Heart left ventricle (tissue), 16 donors: ENCODE data around the gene CNBD2. TPM values are rescaled to one million over a fixed set of nuclear protein-coding genes. Genes with fewer than 3 reads are reported as not detected.
A peak's percentile ranks its signal among the peaks of the same experiment; 100 is the strongest.

ENCODE experiments used
- ATAC-seq, 4 donors: fragments of 200-7000 bp; cut with Tn5 transposase; one replicate each; pipeline ENCODE4 v1.9.1; 2020 to 2022; ENCODE audit warnings: moderate library complexity in 4 of 4, mild to moderate bottlenecking in 3 of 4, moderate number of reproducible peaks in 1 of 4
- DNase-seq, 5 donors: peaks; one replicate each; pipeline ENCODE4 v3.0.0-alpha.2; 2020
- H3K27ac ChIP-seq, 12 donors: fragments of 200-600 bp; sonication (generic) in 4 of 12; one replicate each; pipeline versions ENCODE4 v1.5.0 to v1.8.0; 2016 to 2022; ENCODE audit warnings: mild to moderate bottlenecking in 2 of 12
- H3K27me3 ChIP-seq, 9 donors: fragments of 200-600 bp; sonication (generic) in 2 of 9; one replicate each; pipeline versions ENCODE4 v1.5.1 to v1.8.0; 2016 to 2022; ENCODE audit warnings: mild to moderate bottlenecking in 3 of 9
- H3K36me3 ChIP-seq, 9 donors: fragments of 200-600 bp; sonication (generic) in 2 of 9; one replicate each; pipeline versions ENCODE4 v1.5.0 to v1.8.0; 2018 to 2022; ENCODE audit warnings: mild to moderate bottlenecking in 2 of 9
- H3K4me1 ChIP-seq, 12 donors: fragments of 200-600 bp; sonication (generic) in 4 of 12; one replicate each; pipeline versions ENCODE4 v1.5.0 to v1.8.0; 2016 to 2022; ENCODE audit warnings: mild to moderate bottlenecking in 3 of 12
- H3K4me3 ChIP-seq, 12 donors: fragments of 200-600 bp; sonication (generic) in 4 of 12; one replicate each; pipeline versions ENCODE4 v1.5.0 to v1.8.0; 2017 to 2022; ENCODE audit warnings: mild to moderate bottlenecking in 9 of 12, moderate library complexity in 4 of 12
- H3K9me3 ChIP-seq, 12 donors: fragments of 200-600 bp; sonication (generic) in 4 of 12; one replicate each; pipeline versions ENCODE4 v1.5.0 to v1.8.0; 2016 to 2022; ENCODE audit warnings: mild to moderate bottlenecking in 1 of 12
- POLR2A ChIP-seq, 2 donors: fragments of 450-650 bp; IDR thresholded peaks; one replicate each; pipeline ENCODE4 v1.6.1; 2017; ENCODE audit warnings: antibody characterized with exemption in 2 of 2, mild to moderate bottlenecking in 2 of 2, moderate library complexity in 2 of 2
- WGBS, 4 donors: extraction: QIAGEN DNeasy Blood & Tissue Kit in 2 of 4; methylation state at CpG; one replicate each; pipeline versions ENCODE4 v1.1.5 to v1.1.7; 2013 to 2018; 5-methylcytosine and 5-hydroxymethylcytosine counted together
- intact Hi-C, 10 donors: fragments of 100-400 bp; cut with DNase I; formaldehyde crosslinking; loops; one replicate each; pipeline versions ENCODE4 v1.11.1 to v1.14.2; 2022
- polyA plus RNA-seq, 2 donors: library from polyadenylated mRNA; stranded (reverse); fragments of 200-250 nt; gene quantifications; one replicate each; pipeline ENCODE4 v1.2.3, GENCODE V29; 2013
- total RNA-seq, 9 donors: library from RNA; depleted of rRNA in 2 of 9; stranded (reverse); fragments of >200 nt in 2 of 9; fragmentation: NEBNext Ultra II Directional in 3 of 9; extraction: Animal tissue kit (Norgen Biotek cat#: 25700) in 3 of 9; gene quantifications; one replicate each; pipeline versions ENCODE4 v1.1.0 to v1.2.4, GENCODE V29; 2016 to 2023
- TF ChIP-seq, protein P1 (sequence below), 12 donors: fragments of 200-600 bp; sonication (generic) in 4 of 12; IDR thresholded peaks; one replicate each; pipeline versions ENCODE4 v1.5.0 to v1.8.0; 2018 to 2022; ENCODE audit warnings: antibody characterized with exemption in 12 of 12, mild to moderate bottlenecking in 5 of 12
- donor health status: ischemic (EF 13 %, LVEDD 7.1; RV severe dilation, severe dysfunction).
- donor health status: healthy with polysubstance abuse.
- donor health status: DM: no; HTN: yes; CAD: no.
- donor health status: DM: no; HTN: no; CAD: no.
- donor health status: ischemic (EF 25% LVEDD 6.9; RV normal size, moderate dysfunction).
- donor health status: ischemic (EF 25% LVEDD 5.7; RV mildly dilated, moderate dysfunction).
- donor health status: healthy.
- donor health status: DM: yes; HTN: yes; CAD: no.
- donor health status: ischemic (EF 35%, LVEDD 5.7; RV mildly dilated, moderate dysfunction).
- donor health status: nonischemic (EF 11% LVEDD 7.7; RV severe dilation, severe dysfunction).
- donor health status: DM: yes; HTN: yes; CAD: no.
- donor health status: PGD.
- donor health status: ischemic (EF 29% LVEDD 5.4; RV normal size, mild dysfunction).
- donor health status: nonischemic (EF 23%, LVEDD 6.1; RV moderate dilation, normal function).

Gene CNBD2
- total and polyA plus RNA-seq, 11 donors: 1.4 to 7.7 (median 3.6) TPM; not detected in 1

DNA sequence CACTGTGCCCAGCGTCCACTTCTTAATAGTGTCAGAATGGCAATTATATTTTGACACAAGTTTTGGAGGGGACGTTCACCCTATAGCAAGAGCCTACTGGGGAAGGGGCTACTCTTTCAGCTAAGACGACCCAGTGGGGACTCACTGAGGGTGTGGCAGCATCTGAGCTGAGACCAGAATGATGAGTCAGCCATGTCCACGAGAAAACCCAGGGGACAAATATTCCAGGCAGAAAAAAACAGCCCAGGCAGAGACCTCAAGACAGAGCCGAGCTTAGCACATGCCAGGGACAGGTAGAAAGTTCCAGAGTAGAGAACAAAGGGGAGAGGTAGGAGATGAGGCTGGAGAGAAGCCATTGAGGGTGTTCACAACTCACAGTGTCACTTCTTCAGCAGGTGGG, 11.2 kb downstream of the CNBD2 start:
- no peak for DNase-seq
- 57 to 78% (median 71%) methylated on average over 5 of the region's 5 CpGs for WGBS, 4 donors
- Histone ChIP-seq H3K27ac (no peak overlapping the region), H3K4me1 (no peaks in the 10 kb centered on the region), H3K9me3 (no peaks in the 10 kb centered on the region), H3K36me3 (no peaks in the 10 kb centered on the region), H3K4me3 (no peak overlapping the region), H3K27me3 (peaks cover 0 to 6% (median 0%) of the 10 kb centered on the region in 9 donors)
- ATAC-seq: no peak
- TF ChIP-seq, protein P1, sequence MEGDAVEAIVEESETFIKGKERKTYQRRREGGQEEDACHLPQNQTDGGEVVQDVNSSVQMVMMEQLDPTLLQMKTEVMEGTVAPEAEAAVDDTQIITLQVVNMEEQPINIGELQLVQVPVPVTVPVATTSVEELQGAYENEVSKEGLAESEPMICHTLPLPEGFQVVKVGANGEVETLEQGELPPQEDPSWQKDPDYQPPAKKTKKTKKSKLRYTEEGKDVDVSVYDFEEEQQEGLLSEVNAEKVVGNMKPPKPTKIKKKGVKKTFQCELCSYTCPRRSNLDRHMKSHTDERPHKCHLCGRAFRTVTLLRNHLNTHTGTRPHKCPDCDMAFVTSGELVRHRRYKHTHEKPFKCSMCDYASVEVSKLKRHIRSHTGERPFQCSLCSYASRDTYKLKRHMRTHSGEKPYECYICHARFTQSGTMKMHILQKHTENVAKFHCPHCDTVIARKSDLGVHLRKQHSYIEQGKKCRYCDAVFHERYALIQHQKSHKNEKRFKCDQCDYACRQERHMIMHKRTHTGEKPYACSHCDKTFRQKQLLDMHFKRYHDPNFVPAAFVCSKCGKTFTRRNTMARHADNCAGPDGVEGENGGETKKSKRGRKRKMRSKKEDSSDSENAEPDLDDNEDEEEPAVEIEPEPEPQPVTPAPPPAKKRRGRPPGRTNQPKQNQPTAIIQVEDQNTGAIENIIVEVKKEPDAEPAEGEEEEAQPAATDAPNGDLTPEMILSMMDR (IDR thresholded peaks at IDR 0.05): no peak
- no peak for TF ChIP-seq POLR2A (IDR thresholded peaks at IDR 0.05)
- intact Hi-C loops: no loop called here

DNA sequence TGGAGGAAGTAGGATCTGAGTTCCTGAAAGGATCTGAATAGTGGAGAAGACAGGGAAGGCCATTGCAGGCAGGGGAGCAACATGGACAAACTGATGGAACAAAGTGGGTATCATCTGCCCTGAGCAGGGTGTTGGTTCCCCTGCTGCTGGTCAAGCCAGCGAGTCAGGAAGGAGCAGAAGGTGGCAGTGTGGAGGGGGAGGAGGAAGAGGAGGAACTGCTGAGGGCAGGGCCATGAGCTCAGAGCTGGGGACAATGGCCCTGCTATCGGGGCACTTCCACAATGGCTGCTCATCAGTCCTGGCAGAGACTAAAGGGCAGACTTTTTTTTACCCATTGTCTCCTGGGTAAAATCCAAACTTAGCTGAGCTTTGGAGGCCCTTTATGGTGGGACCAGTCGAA, 13.6 kb downstream of the CNBD2 start:
- intact Hi-C loops: no loop called here
- H3K27me3 ChIP-seq: peaks cover 0 to 6% (median 0%) of the 10 kb centered on the region in 9 donors
- no peak for DNase-seq
- H3K27ac ChIP-seq: no peak overlapping the region
- H3K36me3 ChIP-seq: no peaks in the 10 kb centered on the region
- ATAC-seq: peak in 1 of 4 donors; percentile 24
- H3K4me3 ChIP-seq: no peak overlapping the region
- no peak for TF ChIP-seq POLR2A (IDR thresholded peaks at IDR 0.05)
- TF ChIP-seq, protein P1 (IDR thresholded peaks at IDR 0.05): no peak
- WGBS, 4 donors: 59 to 69% (median 66%) methylated on average over 3 of the region's 3 CpGs
- H3K4me1 ChIP-seq: no peaks in the 10 kb centered on the region
- H3K9me3 ChIP-seq: no peaks in the 10 kb centered on the region

DNA sequence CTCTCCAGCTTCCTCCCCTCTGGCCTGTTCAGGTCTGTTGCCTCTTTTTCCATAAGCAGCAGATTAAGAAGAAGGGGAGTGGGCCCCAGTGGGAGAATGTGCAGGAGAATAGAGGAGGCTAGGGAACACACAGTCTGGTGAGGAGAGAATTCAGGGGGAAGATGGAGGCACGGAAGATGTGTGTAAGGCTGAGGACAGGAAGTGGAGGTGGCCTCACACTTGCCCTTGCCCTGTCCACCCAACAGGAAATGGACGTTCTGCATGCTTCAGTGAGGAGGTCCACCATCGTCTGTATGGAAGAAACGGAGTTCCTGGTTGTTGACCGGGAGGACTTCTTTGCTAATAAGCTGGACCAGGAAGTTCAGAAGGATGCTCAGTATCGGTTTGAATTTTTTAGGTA, 16.0 kb downstream of the CNBD2 start:
- no peaks in the 10 kb centered on the region for H3K36me3 ChIP-seq
- H3K4me1 ChIP-seq: no peaks in the 10 kb centered on the region
- peaks cover 0 to 6% (median 0%) of the 10 kb centered on the region in 9 donors for H3K27me3 ChIP-seq
- no peak overlapping the region for H3K4me3 ChIP-seq
- H3K27ac ChIP-seq: no peak overlapping the region
- DNase-seq (no peak), ATAC-seq (no peak)
- H3K9me3 ChIP-seq: no peaks in the 10 kb centered on the region
- intact Hi-C loops: no loop called here
- 64 to 76% (median 72%) methylated on average over 6 of the region's 6 CpGs for WGBS, 4 donors
- TF ChIP-seq POLR2A (IDR thresholded peaks at IDR 0.05): no peak
- TF ChIP-seq, protein P1 (IDR thresholded peaks at IDR 0.05): no peak

DNA sequence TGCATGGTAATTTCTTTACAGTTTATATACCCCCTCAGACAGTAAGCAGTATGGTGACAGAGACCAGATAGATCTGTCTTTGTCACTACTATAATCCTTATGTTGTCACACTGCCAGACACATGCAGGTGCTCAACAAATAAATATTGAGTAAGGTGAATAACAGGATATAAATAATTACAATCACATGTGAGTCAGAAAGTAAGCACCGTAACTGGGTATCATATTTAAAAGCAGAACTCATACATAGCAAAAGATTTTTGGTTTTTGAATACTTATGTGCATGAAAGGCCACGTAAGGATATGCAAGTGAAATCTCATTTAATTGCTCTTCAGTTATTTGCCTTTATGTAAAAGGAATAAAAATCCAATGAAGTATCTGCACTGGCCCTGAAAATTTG, 17.4 kb downstream of the CNBD2 start:
- intact Hi-C loops: no loop called here
- WGBS, 4 donors: 78 to 90% (median 83%) methylated on average over 2 of the region's 2 CpGs
- no peaks in the 10 kb centered on the region for H3K36me3 ChIP-seq

More for the DNA sequence above, 17.4 kb downstream of the CNBD2 start:
- H3K9me3 ChIP-seq: no peaks in the 10 kb centered on the region
- peaks cover 0 to 2% (median 0%) of the 10 kb centered on the region in 9 donors for H3K27me3 ChIP-seq
- ATAC-seq (no peak), DNase-seq (no peak)
- H3K4me3 ChIP-seq: no peak overlapping the region
- H3K27ac ChIP-seq: no peak overlapping the region
- TF ChIP-seq, protein P1 (IDR thresholded peaks at IDR 0.05): no peak
- TF ChIP-seq POLR2A (IDR thresholded peaks at IDR 0.05): no peak
- H3K4me1 ChIP-seq: no peaks in the 10 kb centered on the region
